Measurements from ENCODE around the gene SMAD3.

The SMAD3 gene

DNA sequence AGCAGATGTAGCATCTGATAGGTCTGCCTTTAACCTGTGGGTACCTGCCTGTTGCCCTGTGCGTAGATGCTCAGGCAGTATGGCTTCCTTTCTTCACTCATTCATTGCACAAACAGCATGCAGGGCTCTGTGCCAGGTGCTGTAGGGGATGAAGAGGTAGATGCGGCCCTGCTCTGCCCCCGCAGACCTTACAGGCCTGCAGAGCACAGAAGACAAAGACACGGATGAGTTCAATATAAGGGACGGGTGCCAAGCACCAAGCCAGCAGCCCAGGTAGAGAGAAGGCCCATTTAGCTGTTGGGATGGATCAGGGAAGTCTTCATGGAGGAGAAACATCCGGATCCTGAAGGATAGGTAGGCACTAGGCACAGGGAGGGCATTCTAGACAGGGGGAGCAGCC, 119.6 kb downstream of the SMAD3 start:
- DNase-seq (ENCODE audit: low read depth in 1 of 2, low spot score in 1 of 2), result no peak

DNA sequence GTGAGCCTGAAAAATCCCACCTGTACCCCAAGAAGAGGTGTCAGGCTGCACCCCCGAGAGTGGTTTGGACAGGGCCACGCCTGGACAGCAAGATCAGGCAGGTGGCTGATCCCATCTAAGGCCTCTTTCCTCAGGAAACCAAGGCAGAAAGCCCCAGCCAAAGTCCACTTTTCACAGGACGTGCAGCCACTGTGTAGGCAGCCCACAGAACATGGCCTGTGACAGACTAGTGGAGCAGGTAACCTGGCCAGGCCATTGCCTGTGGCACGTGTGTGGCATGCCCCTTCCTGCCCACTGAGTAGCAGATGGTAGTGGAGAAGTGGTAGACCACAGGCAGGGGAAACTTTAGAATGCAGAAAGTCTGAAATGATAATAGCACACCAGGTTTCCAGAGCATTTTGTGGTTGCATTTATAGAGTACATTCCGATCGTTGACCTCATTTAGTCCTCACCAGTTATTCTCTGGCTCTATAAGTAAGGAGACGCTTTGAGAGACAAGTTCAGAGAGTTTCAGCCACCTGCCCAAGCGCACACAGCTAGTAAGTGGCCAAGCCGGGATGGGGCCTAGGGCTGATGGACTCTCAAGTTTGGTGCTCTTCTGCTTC, 120.3 kb downstream of the SMAD3 start:
- Histone ChIP-seq H3K27me3 (ENCODE audit: insufficient read depth, poor library complexity, severe bottlenecking) (no peaks in the 10 kb centered on the region), H3K27ac (replicated peaks) (peak overlapping the region; percentile 45), H3K4me3 (replicated peaks; ENCODE audit: insufficient read depth, low read length) (no peak overlapping the region)
- TF ChIP-seq, protein P1, sequence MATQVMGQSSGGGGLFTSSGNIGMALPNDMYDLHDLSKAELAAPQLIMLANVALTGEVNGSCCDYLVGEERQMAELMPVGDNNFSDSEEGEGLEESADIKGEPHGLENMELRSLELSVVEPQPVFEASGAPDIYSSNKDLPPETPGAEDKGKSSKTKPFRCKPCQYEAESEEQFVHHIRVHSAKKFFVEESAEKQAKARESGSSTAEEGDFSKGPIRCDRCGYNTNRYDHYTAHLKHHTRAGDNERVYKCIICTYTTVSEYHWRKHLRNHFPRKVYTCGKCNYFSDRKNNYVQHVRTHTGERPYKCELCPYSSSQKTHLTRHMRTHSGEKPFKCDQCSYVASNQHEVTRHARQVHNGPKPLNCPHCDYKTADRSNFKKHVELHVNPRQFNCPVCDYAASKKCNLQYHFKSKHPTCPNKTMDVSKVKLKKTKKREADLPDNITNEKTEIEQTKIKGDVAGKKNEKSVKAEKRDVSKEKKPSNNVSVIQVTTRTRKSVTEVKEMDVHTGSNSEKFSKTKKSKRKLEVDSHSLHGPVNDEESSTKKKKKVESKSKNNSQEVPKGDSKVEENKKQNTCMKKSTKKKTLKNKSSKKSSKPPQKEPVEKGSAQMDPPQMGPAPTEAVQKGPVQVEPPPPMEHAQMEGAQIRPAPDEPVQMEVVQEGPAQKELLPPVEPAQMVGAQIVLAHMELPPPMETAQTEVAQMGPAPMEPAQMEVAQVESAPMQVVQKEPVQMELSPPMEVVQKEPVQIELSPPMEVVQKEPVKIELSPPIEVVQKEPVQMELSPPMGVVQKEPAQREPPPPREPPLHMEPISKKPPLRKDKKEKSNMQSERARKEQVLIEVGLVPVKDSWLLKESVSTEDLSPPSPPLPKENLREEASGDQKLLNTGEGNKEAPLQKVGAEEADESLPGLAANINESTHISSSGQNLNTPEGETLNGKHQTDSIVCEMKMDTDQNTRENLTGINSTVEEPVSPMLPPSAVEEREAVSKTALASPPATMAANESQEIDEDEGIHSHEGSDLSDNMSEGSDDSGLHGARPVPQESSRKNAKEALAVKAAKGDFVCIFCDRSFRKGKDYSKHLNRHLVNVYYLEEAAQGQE (IDR thresholded peaks at IDR 0.05; ENCODE audit: insufficient replicate concordance, low read depth), result no peak
- TF ChIP-seq, protein P2, sequence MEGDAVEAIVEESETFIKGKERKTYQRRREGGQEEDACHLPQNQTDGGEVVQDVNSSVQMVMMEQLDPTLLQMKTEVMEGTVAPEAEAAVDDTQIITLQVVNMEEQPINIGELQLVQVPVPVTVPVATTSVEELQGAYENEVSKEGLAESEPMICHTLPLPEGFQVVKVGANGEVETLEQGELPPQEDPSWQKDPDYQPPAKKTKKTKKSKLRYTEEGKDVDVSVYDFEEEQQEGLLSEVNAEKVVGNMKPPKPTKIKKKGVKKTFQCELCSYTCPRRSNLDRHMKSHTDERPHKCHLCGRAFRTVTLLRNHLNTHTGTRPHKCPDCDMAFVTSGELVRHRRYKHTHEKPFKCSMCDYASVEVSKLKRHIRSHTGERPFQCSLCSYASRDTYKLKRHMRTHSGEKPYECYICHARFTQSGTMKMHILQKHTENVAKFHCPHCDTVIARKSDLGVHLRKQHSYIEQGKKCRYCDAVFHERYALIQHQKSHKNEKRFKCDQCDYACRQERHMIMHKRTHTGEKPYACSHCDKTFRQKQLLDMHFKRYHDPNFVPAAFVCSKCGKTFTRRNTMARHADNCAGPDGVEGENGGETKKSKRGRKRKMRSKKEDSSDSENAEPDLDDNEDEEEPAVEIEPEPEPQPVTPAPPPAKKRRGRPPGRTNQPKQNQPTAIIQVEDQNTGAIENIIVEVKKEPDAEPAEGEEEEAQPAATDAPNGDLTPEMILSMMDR (IDR thresholded peaks at IDR 0.05; ENCODE audit: insufficient read depth, low read length), result no peak
- TF ChIP-seq GABPA (IDR thresholded peaks at IDR 0.05; ENCODE audit: low read depth) (no peak), POLR2AphosphoS5 (IDR thresholded peaks at IDR 0.05; ENCODE audit: low read depth) (peak; percentile 90), SPI1 (IDR thresholded peaks at IDR 0.05; ENCODE audit: borderline replicate concordance, low read depth) (peak; percentile 51; the same call in 1 of the 2 replicates)
- peak in 1 of 2 experiments; percentile 63 for DNase-seq (ENCODE audit: low read depth in 1 of 2, low spot score in 1 of 2)

More for the DNA sequence above, 119.6 kb downstream of the SMAD3 start:
- no peaks in the 10 kb centered on the region for H3K27me3 ChIP-seq (ENCODE audit: insufficient read depth, poor library complexity, severe bottlenecking)
- H3K4me3 ChIP-seq (replicated peaks; ENCODE audit: insufficient read depth, low read length), result no peak overlapping the region
- TF ChIP-seq POLR2AphosphoS5 (IDR thresholded peaks at IDR 0.05; ENCODE audit: low read depth) (no peak), GABPA (IDR thresholded peaks at IDR 0.05; ENCODE audit: low read depth) (no peak)
- TF ChIP-seq, protein P1 (IDR thresholded peaks at IDR 0.05; ENCODE audit: insufficient replicate concordance, low read depth), result no peak
- H3K27ac ChIP-seq (replicated peaks), result no peak overlapping the region

DNA sequence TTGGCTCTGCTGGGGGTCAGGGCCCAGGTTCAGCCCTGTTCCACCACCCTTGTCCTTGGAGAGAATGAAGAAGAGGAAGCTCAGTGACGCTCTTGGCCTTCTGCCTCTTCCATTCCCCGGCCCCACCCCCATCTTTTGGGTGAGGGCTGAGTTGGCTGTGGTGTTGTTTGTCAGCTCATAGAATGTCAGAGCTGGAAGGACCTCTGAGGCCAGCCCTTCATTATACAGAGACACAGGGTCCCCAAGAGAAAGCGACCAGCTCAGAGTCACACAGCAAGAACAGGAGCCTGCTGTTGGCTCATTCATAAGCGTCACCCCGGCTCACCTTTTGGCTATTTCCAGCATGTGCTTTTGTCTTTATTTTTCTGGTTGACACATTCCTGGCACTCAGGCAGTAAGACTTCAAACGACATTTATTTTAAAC, 120.8 kb downstream of the SMAD3 start:
- Histone ChIP-seq H3K27me3 (ENCODE audit: insufficient read depth, poor library complexity, severe bottlenecking) (no peaks in the 10 kb centered on the region), H3K4me3 (replicated peaks; ENCODE audit: insufficient read depth, low read length) (no peak overlapping the region), H3K27ac (replicated peaks) (peak overlapping the region; percentile 45)
- TF ChIP-seq, protein P1 (IDR thresholded peaks at IDR 0.05; ENCODE audit: insufficient replicate concordance, low read depth), result no peak
- TF ChIP-seq GABPA (IDR thresholded peaks at IDR 0.05; ENCODE audit: low read depth) (no peak), POLR2AphosphoS5 (IDR thresholded peaks at IDR 0.05; ENCODE audit: low read depth) (no peak)
- TF ChIP-seq, protein P2 (IDR thresholded peaks at IDR 0.05; ENCODE audit: insufficient read depth, low read length), result no peak
- peak in 1 of 2 experiments; percentile 71 for DNase-seq (ENCODE audit: low read depth in 1 of 2, low spot score in 1 of 2)
